BLaER1 treated with 17β-estradiol and CSF1 and Interleukin-3, amounts not matched to agents 10 nM and 100 nM (cell line): ENCODE results near the gene ZMYND19.
A peak's percentile ranks its signal among the peaks of the same experiment; 100 is the strongest.

Source experiments
- H3K27ac ChIP-seq, 11 experiments: shearing (Covaris generic); formaldehyde crosslinking; 2 replicates each; pipeline ENCODE4 v1.8.1; 2022
- H3K27me3 ChIP-seq, 11 experiments: shearing (Covaris generic); formaldehyde crosslinking; 2 replicates each; pipeline ENCODE4 v1.8.1; 2022
- H3K36me3 ChIP-seq, 11 experiments: shearing (Covaris generic); formaldehyde crosslinking; 2 replicates each; pipeline ENCODE4 v1.8.1; 2022
- H3K4me1 ChIP-seq, 10 experiments: shearing (Covaris generic); formaldehyde crosslinking; 2 replicates each; pipeline ENCODE4 v1.8.1; 2022
- H3K4me2 ChIP-seq, 11 experiments: shearing (Covaris generic); formaldehyde crosslinking; 2 replicates each; pipeline ENCODE4 v1.8.1; 2022
- H3K4me3 ChIP-seq, 10 experiments: shearing (Covaris generic); formaldehyde crosslinking; 2 replicates each; pipeline ENCODE4 v1.8.1; 2022
- H3K9ac ChIP-seq, 11 experiments: shearing (Covaris generic); formaldehyde crosslinking; 2 replicates each; pipeline ENCODE4 v1.8.1; 2022
- H3K9me3 ChIP-seq, 11 experiments: shearing (Covaris generic); formaldehyde crosslinking; replicated peaks in 1 of 11; 2 replicates each; pipeline ENCODE4 v1.8.1; 2022
- H4K20me1 ChIP-seq, 11 experiments: shearing (Covaris generic); formaldehyde crosslinking; 2 replicates each; pipeline ENCODE4 v1.8.1; 2022
- Cebpa-rat ChIP-seq, 11 experiments: shearing (Covaris generic); IDR thresholded peaks; 2 replicates each; pipeline ENCODE4 v1.8.1; 2022

ZMYND19 gene

DNA sequence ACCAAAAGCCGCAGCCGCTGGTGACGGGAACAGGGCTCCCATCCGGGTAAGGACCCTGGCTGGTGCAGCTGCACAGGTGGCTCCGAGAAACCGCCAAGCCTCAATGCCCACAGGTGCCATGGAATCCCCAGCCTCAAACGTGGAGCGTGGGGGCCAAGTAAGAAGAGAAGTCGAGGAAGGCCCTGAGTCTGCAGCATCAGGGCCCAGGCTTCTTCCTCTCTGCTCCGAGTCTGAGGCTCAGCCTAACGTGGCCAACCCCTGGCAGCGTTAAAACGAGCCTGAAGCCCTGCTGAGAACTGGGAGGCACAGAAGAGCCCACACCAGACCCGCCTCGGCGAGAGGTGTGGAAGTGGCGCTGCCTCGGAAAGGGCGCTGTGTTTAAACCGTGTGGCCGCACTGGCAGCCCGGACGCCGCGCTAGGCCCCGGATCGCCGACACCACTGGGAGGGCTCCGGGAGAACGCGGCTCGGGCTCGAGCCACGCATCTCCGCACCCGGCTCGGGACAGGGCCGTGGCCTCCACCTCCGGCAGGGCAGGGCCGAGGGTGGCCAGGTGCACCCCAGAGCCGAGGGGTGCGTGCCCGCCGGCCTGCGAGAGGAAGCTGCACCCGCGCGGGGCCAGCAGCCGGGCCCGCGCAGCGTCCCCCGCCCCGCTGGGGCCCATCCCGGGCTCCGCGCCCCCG lies 730 bp downstream of the ZMYND19 start:
- Histone ChIP-seq H3K4me1 (peaks cover 22 to 40% (median 32%) of the 10 kb centered on the region in 10 experiments), H4K20me1 (peaks cover 0 to 59% (median 51%) of the 10 kb centered on the region in 11 experiments; a peak in 19 of 22 replicates), H3K27ac (peak overlapping the region; percentile 34 to 85 (median 82); a peak in 21 of 22 replicates), H3K27me3 (no peaks in the 10 kb centered on the region), H3K9ac (peak overlapping the region; percentile 78 to 97 (median 88)), H3K4me3 (peak overlapping the region; percentile 71 to 95 (median 88)), H3K36me3 (peaks cover 35 to 47% (median 44%) of the 10 kb centered on the region in 11 experiments), H3K4me2 (peak overlapping the region; percentile 86 to 99 (median 97)), H3K9me3 (no peaks in the 10 kb centered on the region)
- TF ChIP-seq Cebpa-rat (IDR thresholded peaks at IDR 0.05): no peak

- H3K9ac ChIP-seq: peak overlapping the region; percentile 78 to 97 (median 88)
- H3K27ac ChIP-seq: peak overlapping the region in 7 of 11 experiments; percentile 60 to 85 (median 82); a peak in 10 of 22 replicates
Measured at GRCh38 chr9:137588891-137589290, 1.4 kb downstream of the ZMYND19 start.

DNA sequence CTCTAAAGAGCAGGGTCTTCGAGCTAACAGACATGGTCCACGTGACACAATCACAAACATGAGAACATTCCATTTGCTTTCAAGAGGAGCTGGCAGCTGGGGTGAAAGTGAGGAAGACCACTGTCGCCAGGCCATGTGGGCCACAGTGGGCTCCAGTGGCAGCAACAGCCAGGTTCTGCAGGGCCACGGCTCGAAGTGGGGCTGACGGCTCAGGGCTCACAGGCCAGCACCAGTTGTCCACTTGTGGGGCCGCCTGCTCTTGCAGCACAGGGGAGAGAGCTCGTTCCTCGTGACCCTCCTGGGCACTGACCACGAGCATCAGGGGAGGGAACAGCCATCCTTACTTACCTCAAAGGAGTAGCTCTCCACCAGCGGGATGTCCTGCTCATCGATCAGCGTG lies 2.0 kb downstream of the ZMYND19 start:
- no peaks in the 10 kb centered on the region for H3K27me3 ChIP-seq
- peak overlapping the region; percentile 16 to 99 (median 97); a peak in 18 of 22 replicates for H3K4me2 ChIP-seq
- H3K9me3 ChIP-seq: no peaks in the 10 kb centered on the region
- peaks cover 46 to 60% (median 57%) of the 10 kb centered on the region in 11 experiments for H3K36me3 ChIP-seq
- TF ChIP-seq Cebpa-rat (IDR thresholded peaks at IDR 0.05): no peak
- H3K4me1 ChIP-seq: peaks cover 22 to 40% (median 32%) of the 10 kb centered on the region in 10 experiments
- peaks cover 0 to 72% (median 64%) of the 10 kb centered on the region in 11 experiments; a peak in 19 of 22 replicates for H4K20me1 ChIP-seq
- peak overlapping the region in 10 of 11 experiments; percentile 78 to 97 (median 89); a peak in 18 of 22 replicates for H3K9ac ChIP-seq
- peak overlapping the region in 4 of 10 experiments; percentile 71 to 94 (median 84); a peak in 4 of 20 replicates for H3K4me3 ChIP-seq
- H3K27ac ChIP-seq: no peak overlapping the region

More at GRCh38 chr9:137588891-137589290, 1.4 kb downstream of the ZMYND19 start:
- peak overlapping the region; percentile 71 to 95 (median 88) for H3K4me3 ChIP-seq
- peaks cover 0 to 66% (median 58%) of the 10 kb centered on the region in 11 experiments; a peak in 19 of 22 replicates for H4K20me1 ChIP-seq
- no peaks in the 10 kb centered on the region for H3K9me3 ChIP-seq
- TF ChIP-seq Cebpa-rat (IDR thresholded peaks at IDR 0.05): no peak
- H3K4me2 ChIP-seq: peak overlapping the region; percentile 86 to 99 (median 97)
- H3K4me1 ChIP-seq: peaks cover 22 to 40% (median 32%) of the 10 kb centered on the region in 10 experiments
- no peaks in the 10 kb centered on the region for H3K27me3 ChIP-seq
- H3K36me3 ChIP-seq: peaks cover 41 to 54% (median 51%) of the 10 kb centered on the region in 11 experiments

DNA sequence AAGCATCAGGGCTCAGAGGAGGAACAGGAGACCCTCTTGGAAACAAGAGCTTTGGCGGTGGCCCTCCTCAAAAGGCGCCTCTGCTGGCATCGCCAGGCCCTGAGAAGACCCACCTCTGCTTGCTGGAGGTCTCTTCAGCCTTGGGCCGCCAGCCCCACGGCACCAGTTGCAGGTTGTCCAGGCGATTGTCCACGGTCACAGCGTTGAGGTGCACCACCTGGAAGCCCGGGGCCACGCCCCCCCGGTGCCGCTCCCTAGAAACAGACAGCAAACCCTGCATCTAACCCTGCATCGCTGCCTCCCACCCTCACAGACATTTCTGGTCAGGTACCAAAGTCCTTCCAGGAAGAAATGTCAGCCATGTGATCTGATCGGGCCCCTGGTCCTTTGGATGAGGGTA lies 3.5 kb downstream of the ZMYND19 start:
- no peak for TF ChIP-seq Cebpa-rat (IDR thresholded peaks at IDR 0.05)
- Histone ChIP-seq H3K27ac (no peak overlapping the region), H3K4me3 (no peak overlapping the region), H3K27me3 (no peaks in the 10 kb centered on the region), H3K4me2 (no peak overlapping the region), H3K4me1 (peaks cover 22 to 29% (median 26%) of the 10 kb centered on the region in 10 experiments), H4K20me1 (peaks cover 0 to 83% (median 78%) of the 10 kb centered on the region in 11 experiments; a peak in 19 of 22 replicates), H3K9ac (peak overlapping the region in 8 of 11 experiments; percentile 16 to 97 (median 62); a peak in 6 of 22 replicates), H3K36me3 (peaks cover 61 to 74% (median 71%) of the 10 kb centered on the region in 11 experiments), H3K9me3 (no peaks in the 10 kb centered on the region)

GRCh38 chr9:137583957-137584356 lies 6.4 kb downstream of the ZMYND19 start:
- Histone ChIP-seq H3K4me1 (peaks cover 8 to 16% (median 14%) of the 10 kb centered on the region in 10 experiments), H3K4me2 (no peak overlapping the region), H3K9me3 (no peaks in the 10 kb centered on the region), H3K27ac (no peak overlapping the region), H4K20me1 (peaks cover 0 to 100% (median 89%) of the 10 kb centered on the region in 11 experiments; a peak in 19 of 22 replicates), H3K9ac (peak overlapping the region in 10 of 11 experiments; percentile 7 to 55 (median 32); a peak in 11 of 22 replicates), H3K36me3 (peaks cover 73 to 92% (median 87%) of the 10 kb centered on the region in 11 experiments), H3K4me3 (no peak overlapping the region), H3K27me3 (no peaks in the 10 kb centered on the region)
- TF ChIP-seq Cebpa-rat (IDR thresholded peaks at IDR 0.05): no peak

DNA sequence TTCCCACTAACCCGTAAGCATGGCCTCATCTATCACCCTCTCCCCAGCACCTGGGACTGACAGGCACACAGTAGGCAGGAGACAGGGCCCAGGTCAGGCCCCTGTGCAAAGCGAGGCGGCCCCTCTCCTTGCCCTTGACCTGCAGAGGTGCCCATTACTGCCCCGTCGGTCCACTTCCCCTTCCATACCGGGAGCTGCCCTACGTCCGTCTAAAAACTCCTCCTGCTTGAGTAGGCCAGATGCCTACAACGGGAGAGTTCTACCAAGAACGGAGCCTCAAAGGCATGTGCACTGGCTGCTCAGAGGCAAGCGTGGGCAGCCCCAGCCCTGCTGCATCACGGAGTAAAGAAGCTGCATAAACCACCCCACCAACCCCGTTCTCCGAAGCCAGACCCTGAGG lies 7.0 kb downstream of the ZMYND19 start:
- no peak overlapping the region for H3K4me3 ChIP-seq
- H3K27ac ChIP-seq: no peak overlapping the region
- H3K9me3 ChIP-seq: no peaks in the 10 kb centered on the region
- H3K36me3 ChIP-seq: peaks cover 71 to 86% (median 81%) of the 10 kb centered on the region in 11 experiments
- H4K20me1 ChIP-seq: peaks cover 0 to 94% (median 83%) of the 10 kb centered on the region in 11 experiments; a peak in 18 of 22 replicates
- no peak for TF ChIP-seq Cebpa-rat (IDR thresholded peaks at IDR 0.05)
- peaks cover 2 to 11% (median 8%) of the 10 kb centered on the region in 10 experiments; a peak in 18 of 20 replicates for H3K4me1 ChIP-seq
- H3K9ac ChIP-seq: peak overlapping the region in 10 of 11 experiments; percentile 7 to 55 (median 32); a peak in 8 of 22 replicates
- no peaks in the 10 kb centered on the region for H3K27me3 ChIP-seq
- H3K4me2 ChIP-seq: no peak overlapping the region

DNA sequence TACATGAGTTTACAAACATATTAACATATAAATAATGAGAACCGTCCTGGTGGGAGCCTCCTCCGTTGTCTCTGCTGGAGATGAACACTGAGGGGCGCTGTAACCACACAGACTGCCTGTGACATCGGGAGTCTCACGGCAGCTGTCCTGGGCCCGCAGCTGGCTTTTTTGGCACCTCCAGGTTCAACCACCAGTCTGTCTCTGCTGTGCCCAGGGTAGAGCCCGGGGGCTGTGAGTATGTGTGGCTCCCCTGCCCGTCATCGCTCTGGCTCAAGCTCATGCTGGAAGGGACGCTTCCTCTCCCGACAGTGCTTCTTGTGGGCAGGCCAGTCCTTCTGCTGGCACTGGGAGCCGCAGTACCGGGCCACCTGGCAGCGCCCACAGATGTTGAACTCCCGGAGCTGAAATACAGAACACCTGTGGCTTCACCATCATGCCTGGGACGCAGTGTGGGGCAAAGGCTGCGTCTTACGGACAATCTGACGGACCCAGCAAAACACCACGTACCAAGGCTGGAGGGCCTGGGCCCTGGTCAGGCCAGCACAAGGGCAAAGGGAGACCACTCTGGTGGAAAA lies 7.9 kb downstream of the ZMYND19 start:
- peak overlapping the region in 2 of 11 experiments; percentile 7 to 9; a peak in 2 of 22 replicates for H3K9ac ChIP-seq
- H3K9me3 ChIP-seq: no peaks in the 10 kb centered on the region
- peaks cover 7 to 13% (median 12%) of the 10 kb centered on the region in 10 experiments for H3K4me1 ChIP-seq
- H3K4me3 ChIP-seq: no peak overlapping the region
- H3K27me3 ChIP-seq: no peaks in the 10 kb centered on the region
- peaks cover 0 to 92% (median 74%) of the 10 kb centered on the region in 11 experiments; a peak in 20 of 22 replicates for H4K20me1 ChIP-seq
- no peak overlapping the region for H3K4me2 ChIP-seq
- no peak overlapping the region for H3K27ac ChIP-seq
- H3K36me3 ChIP-seq: peaks cover 62 to 79% (median 71%) of the 10 kb centered on the region in 11 experiments
- no peak for TF ChIP-seq Cebpa-rat (IDR thresholded peaks at IDR 0.05)

DNA sequence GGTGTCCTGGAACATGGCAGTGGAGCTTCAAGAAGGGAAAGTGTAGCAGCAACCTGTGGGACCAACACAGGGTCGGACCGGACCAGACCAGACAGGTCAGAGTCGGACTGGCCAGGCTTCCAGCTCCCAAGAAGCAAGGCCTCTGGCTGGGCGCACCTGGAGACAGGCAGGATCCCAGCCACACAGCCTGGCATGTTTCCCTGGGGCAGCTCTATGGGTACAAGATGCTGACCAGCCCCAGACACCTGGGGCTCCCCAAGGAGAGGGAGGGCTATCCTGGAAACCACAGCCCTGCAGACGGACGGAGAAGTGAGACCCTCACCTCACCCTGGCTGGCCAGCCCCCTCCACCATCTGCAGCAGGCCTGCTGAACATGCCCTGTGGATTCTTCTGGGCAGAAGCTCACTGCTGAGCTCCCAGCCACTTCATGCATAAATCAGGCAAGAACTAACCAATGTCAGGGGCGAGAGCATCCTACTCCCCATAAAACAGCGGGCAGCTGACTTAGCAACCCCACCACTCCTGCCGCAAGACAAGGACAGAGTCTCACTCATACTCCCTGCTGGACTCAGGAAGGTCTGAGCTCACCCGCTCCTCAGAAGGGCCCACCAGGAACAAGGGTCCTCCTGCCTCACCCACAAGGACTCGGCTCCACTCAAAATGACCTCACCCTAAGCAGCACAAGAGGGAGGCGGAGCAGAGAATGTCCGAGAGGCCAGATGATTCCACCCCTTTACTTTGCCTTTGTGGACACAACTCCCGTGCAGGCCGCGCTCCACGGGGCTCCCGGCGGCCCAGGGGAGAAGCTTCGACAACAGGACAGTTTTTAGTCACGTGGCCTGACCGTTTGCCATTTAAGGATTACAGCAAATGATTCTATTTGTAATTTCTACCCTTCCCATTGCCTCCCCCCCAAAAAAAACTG lies 8.7 kb downstream of the ZMYND19 start:
- H3K36me3 ChIP-seq: peaks cover 54 to 79% (median 69%) of the 10 kb centered on the region in 11 experiments

More for the DNA sequence above, 8.7 kb downstream of the ZMYND19 start:
- Histone ChIP-seq H3K4me1 (peaks cover 14 to 21% (median 19%) of the 10 kb centered on the region in 10 experiments), H3K9me3 (no peaks in the 10 kb centered on the region), H3K27me3 (no peaks in the 10 kb centered on the region), H3K4me2 (no peak overlapping the region), H3K4me3 (no peak overlapping the region), H4K20me1 (peaks cover 0 to 92% (median 73%) of the 10 kb centered on the region in 11 experiments; a peak in 20 of 22 replicates), H3K9ac (peak overlapping the region in 4 of 11 experiments; percentile 4 to 33 (median 9); a peak in 4 of 22 replicates), H3K27ac (no peak overlapping the region)
- no peak for TF ChIP-seq Cebpa-rat (IDR thresholded peaks at IDR 0.05)
